ENCODE results near the gene ADRB2.

Gene ADRB2

GRCh38 chr5:148805326-148806290 is 20.8 kb upstream of the ADRB2 start:
- DNase-seq (ENCODE audit: low read depth), result no peak

GRCh38 chr5:148806520-148806931 is 19.9 kb upstream of the ADRB2 start:
- DNase-seq (ENCODE audit: low read depth), result no peak

GRCh38 chr5:148807851-148808250 is 18.6 kb upstream of the ADRB2 start:
- no peak for DNase-seq (ENCODE audit: low read depth)

- DNase-seq (ENCODE audit: low read depth), result no peak
Measured at GRCh38 chr5:148808864-148809642, 17.4 kb upstream of the ADRB2 start.

DNA sequence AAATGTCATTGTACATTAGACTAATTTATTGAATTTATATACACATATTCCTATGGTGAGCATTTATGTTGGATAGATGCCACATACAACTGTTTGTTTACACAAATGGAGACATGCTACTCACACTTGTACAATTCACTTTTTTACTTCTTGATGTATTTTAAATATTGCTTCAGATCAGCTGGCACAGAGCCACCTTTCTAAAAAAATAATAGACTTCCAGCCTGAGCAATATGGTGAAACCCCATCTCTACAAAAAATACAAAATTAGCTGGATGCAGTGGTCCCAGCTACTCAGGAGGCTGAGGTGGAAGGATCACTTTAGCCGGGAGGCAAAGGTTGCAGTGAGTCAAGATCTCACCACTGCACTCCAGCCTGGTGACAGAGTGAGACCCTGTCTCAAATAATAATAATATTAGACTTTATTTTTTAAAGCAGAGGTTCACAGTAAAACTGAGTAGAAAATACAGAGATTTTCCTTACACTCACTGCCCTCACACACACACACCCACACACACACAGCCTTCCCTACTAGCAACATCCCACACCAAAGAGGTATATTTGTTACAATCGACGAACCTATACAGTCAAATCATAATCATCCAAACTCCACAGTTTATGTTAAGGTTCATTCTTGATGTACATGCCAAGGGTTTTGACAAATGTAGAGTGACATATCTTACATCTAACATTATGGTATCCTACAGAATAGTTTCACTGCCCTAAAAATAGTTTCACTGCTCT is 16.5 kb upstream of the ADRB2 start:
- DNase-seq (ENCODE audit: low read depth), result no peak

GRCh38 chr5:148810823-148811222 is 15.6 kb upstream of the ADRB2 start:
- DNase-seq (ENCODE audit: low read depth), result no peak

DNA sequence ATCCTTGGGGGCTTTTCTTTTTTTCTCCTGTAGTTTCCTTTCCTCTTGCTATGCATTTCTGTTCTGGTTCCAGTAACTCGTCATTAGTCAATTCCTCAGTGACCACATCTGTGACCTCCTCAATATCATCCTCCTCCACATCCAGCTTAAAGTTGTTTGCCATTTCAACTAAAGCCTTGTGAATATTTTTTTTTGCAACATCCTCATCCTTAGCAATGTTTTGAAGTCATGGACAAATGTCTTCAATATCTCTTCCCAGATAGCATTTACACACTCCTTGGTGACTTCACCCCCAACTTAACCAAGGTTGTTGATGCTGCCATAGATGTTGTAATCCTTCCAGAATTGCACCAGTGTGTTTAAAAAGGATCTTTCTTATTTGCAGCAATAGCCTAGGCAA is 14.7 kb upstream of the ADRB2 start:
- DNase-seq (ENCODE audit: low read depth), result no peak

GRCh38 chr5:148815086-148815485 is 11.3 kb upstream of the ADRB2 start:
- no peak for DNase-seq (ENCODE audit: low read depth)

DNA sequence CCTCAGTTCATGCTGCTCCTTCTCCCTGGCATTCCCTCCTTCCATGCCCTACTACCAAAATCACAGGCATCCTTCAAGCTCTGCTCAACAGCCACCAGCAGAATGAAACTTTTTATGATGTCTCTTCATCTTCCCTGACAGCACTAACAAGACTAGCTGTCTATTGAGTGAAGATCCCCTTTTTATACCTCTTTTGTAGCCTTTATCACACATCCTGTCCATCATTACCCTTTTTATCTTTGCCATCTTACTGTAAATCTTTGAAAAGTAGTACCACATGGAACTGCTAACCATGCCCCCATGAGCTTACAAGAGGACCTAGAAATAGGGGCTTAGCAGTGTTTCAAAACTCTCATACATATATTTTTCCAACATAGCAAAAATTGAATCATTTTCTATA is 10.8 kb upstream of the ADRB2 start:
- DNase-seq (ENCODE audit: low read depth), result no peak

- DNase-seq (ENCODE audit: low read depth), result no peak
Measured at GRCh38 chr5:148816357-148816756, 10.1 kb upstream of the ADRB2 start.

DNA sequence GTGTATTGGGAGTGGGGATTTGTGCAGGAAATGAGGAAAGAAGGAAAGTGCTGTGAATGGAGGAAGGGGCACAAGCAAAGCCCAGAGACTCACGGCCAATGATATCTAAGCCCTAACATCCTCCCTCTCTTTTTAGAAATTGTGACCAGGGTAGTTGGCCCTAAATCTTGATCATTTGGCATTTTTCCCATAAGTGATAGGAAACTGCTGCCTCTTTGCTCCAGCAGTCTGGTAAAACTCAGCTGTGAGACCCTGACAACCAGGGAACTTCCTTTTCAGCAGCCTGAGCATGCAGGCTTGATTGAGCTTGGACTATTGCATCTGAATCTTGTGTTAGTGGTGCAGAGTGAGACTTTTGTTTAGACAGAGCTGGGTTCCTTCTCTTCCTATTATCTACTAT is 9.6 kb upstream of the ADRB2 start:
- DNase-seq (ENCODE audit: low read depth), result no peak

DNA sequence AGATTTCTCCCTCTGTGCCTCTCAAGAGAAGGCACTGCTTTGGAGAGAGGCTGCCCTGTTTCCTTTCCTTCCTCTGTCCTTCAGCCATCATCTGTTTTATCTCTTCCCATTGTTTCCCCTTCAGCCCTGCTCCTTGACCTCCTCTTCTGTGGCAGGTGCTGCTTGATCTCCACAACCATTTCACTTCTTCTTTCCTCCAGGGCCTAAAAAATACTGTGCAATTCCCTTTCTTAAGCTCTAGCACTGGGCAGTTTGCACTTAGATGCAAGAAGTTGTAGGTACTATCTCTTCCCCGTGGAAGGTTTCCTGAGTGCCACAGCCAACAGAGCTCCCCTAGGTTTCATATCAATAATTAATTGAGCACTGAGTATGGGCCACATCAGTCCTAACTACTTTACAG is 8.8 kb upstream of the ADRB2 start:
- DNase-seq (ENCODE audit: low read depth), result no peak

- no peak for DNase-seq (ENCODE audit: low read depth)
Measured at GRCh38 chr5:148820461-148821395, 5.7 kb upstream of the ADRB2 start.

DNA sequence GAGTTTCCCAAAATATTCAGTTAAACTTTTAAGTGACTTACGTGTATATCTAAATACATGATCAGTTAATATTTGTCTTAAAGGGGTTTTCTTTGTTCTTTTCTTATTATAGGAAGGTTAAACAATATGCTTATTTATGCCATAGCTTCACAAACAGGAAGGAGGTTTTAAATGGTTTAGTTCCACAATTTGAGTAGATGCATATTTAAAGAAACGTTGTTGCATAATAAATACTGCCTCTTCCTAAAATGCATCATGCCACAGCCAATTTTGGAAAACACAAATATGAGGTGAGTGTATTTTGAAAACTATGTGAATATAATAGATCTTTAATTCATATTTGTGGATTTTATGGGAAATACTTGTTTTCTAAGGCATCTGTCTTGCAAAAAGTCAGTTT is 2.5 kb upstream of the ADRB2 start:
- no peak for DNase-seq (ENCODE audit: low read depth)

DNA sequence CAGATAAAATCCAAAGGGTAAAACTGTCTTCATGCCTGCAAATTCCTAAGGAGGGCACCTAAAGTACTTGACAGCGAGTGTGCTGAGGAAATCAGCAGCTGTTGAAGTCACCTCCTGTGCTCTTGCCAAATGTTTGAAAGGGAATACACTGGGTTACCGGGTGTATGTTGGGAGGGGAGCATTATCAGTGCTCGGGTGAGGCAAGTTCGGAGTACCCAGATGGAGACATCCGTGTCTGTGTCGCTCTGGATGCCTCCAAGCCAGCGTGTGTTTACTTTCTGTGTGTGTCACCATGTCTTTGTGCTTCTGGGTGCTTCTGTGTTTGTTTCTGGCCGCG is 727 bp upstream of the ADRB2 start:
- no peak for DNase-seq (ENCODE audit: low read depth)

DNA sequence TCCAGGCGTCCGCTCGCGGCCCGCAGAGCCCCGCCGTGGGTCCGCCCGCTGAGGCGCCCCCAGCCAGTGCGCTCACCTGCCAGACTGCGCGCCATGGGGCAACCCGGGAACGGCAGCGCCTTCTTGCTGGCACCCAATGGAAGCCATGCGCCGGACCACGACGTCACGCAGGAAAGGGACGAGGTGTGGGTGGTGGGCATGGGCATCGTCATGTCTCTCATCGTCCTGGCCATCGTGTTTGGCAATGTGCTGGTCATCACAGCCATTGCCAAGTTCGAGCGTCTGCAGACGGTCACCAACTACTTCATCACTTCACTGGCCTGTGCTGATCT is 294 bp downstream of the ADRB2 start:
- no peak for DNase-seq (ENCODE audit: low read depth)

DNA sequence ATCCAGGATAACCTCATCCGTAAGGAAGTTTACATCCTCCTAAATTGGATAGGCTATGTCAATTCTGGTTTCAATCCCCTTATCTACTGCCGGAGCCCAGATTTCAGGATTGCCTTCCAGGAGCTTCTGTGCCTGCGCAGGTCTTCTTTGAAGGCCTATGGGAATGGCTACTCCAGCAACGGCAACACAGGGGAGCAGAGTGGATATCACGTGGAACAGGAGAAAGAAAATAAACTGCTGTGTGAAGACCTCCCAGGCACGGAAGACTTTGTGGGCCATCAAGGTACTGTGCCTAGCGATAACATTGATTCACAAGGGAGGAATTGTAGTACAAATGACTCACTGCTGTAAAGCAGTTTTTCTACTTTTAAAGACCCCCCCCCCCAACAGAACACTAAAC is 1.3 kb downstream of the ADRB2 start:
- no peak for DNase-seq (ENCODE audit: low read depth)

- no peak for DNase-seq (ENCODE audit: low read depth)
Measured at GRCh38 chr5:148828511-148829247, 2.3 kb downstream of the ADRB2 start.

- no peak for DNase-seq (ENCODE audit: low read depth)
Measured at GRCh38 chr5:148829248-148829594, 2.8 kb downstream of the ADRB2 start.

DNA sequence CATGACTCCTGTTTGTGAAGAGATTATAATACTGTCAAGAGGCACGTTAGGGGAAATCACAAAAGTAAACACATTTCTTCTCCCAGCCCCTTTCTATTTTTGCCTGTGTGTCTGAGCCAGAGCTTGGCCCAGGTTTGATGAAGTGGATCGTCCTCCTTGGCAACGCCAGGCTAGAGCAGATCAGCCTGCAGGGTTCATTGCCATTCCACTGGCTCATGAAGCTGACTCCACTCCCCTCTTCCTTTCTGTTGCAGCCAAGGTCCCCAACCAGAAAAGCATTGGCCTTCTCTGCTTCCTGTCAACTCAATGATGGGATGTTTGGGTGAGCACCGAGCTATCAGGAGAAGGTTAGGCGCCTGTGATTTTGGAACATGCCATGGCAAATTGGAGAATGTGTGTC is 3.3 kb downstream of the ADRB2 start:
- no peak for DNase-seq (ENCODE audit: low read depth)

GRCh38 chr5:148830211-148830610 is 3.8 kb downstream of the ADRB2 start:
- DNase-seq (ENCODE audit: low read depth), result no peak

All from activated T-cell treated with anti-CD3 and anti-CD28 coated beads for 24 hours (primary cell).